ENCODE data around the gene LCN2. TPM values are rescaled to one million over a fixed set of nuclear protein-coding genes. Genes with fewer than 3 reads are reported as not detected.
"Not testable (repeated sequence)": the region's sequence is repeated elsewhere in the genome, so short reads cannot be mapped to it uniquely, and the experiment has no call there.

Gene LCN2
- total RNA-seq, 2 experiments from 2014 or later: not detected

GRCh38 chr9:128127990-128128835, 21.0 kb upstream of the LCN2 start:
- H3K27ac Mint-ChIP-seq: peak overlapping the region; percentile 95
- POLR2A ChIA-PET: interaction anchor here (0.9 to 1.2 kb wide), 8 partner anchors 10 to 242 kb away, joined by 3 to 7 read pairs (median 3); partner anchors contain the start of gene BBLN
- peak; percentile 96 for DNase-seq
- ATAC-seq (ENCODE audit: low read depth): peak; percentile 80
- peaks cover 4% of the 10 kb centered on the region for H3K36me3 Mint-ChIP-seq
- no peaks in the 10 kb centered on the region for H3K9me3 Mint-ChIP-seq
- H3K27me3 Mint-ChIP-seq: peaks cover 18% of the 10 kb centered on the region
- peak overlapping the region; percentile 96 for H3K4me3 Mint-ChIP-seq
- H3K4me1 Mint-ChIP-seq: peaks cover 28% of the 10 kb centered on the region

- Mint-ChIP-seq H3K9me3 (no peaks in the 10 kb centered on the region), H3K4me1 (peaks cover 30% of the 10 kb centered on the region), H3K4me3 (peak overlapping the region; percentile 96), H3K27me3 (peaks cover 25% of the 10 kb centered on the region), H3K27ac (peak overlapping the region; percentile 95), H3K36me3 (no peaks in the 10 kb centered on the region)
- no peak for ATAC-seq (ENCODE audit: low read depth)
- no peak for DNase-seq
- POLR2A ChIA-PET: interaction anchor here (0.9 to 1.2 kb wide), 7 partner anchors 11 to 242 kb away, joined by 3 to 7 read pairs (median 3); partner anchors contain the start of gene BBLN
These were observed 20.2 kb upstream of the LCN2 start for GRCh38 chr9:128128836-128129590.

GRCh38 chr9:128129976-128130590, 19.2 kb upstream of the LCN2 start:
- H3K27ac Mint-ChIP-seq; ATAC-seq (ENCODE audit: low read depth); POLR2A ChIA-PET; H3K9me3 Mint-ChIP-seq; H3K36me3 Mint-ChIP-seq: not testable (repeated sequence)
- H3K4me3 Mint-ChIP-seq: peak overlapping the region; percentile 58
- peaks cover 26% of the 10 kb centered on the region for H3K4me1 Mint-ChIP-seq
- H3K27me3 Mint-ChIP-seq: peaks cover 34% of the 10 kb centered on the region
- DNase-seq: peak; percentile 58

- Mint-ChIP-seq H3K27me3 (peaks cover 36% of the 10 kb centered on the region), H3K4me1 (peaks cover 23% of the 10 kb centered on the region)
- DNase-seq; POLR2A ChIA-PET; H3K4me3 Mint-ChIP-seq; ATAC-seq (ENCODE audit: low read depth); H3K36me3 Mint-ChIP-seq; H3K9me3 Mint-ChIP-seq; H3K27ac Mint-ChIP-seq: not testable (repeated sequence)
These were observed 18.6 kb upstream of the LCN2 start for GRCh38 chr9:128130651-128131050.

- H3K9me3 Mint-ChIP-seq; POLR2A ChIA-PET; ATAC-seq (ENCODE audit: low read depth); H3K27ac Mint-ChIP-seq; DNase-seq; H3K36me3 Mint-ChIP-seq; H3K4me3 Mint-ChIP-seq: not testable (repeated sequence)
- H3K4me1 Mint-ChIP-seq: peaks cover 19% of the 10 kb centered on the region
- peaks cover 38% of the 10 kb centered on the region for H3K27me3 Mint-ChIP-seq
These were observed 17.9 kb upstream of the LCN2 start for GRCh38 chr9:128131346-128131745.

- H3K9me3 Mint-ChIP-seq; DNase-seq; H3K36me3 Mint-ChIP-seq; POLR2A ChIA-PET; H3K27ac Mint-ChIP-seq; H3K4me3 Mint-ChIP-seq; ATAC-seq (ENCODE audit: low read depth): not testable (repeated sequence)
- Mint-ChIP-seq H3K4me1 (peaks cover 18% of the 10 kb centered on the region), H3K27me3 (peaks cover 38% of the 10 kb centered on the region)
These were observed 17.1 kb upstream of the LCN2 start for GRCh38 chr9:128132139-128132538.

- peaks cover 38% of the 10 kb centered on the region for H3K27me3 Mint-ChIP-seq
- POLR2A ChIA-PET: not testable (repeated sequence)
These were observed 13.7 kb upstream of the LCN2 start for GRCh38 chr9:128135561-128135960.

GRCh38 chr9:128136816-128137793, 12.1 kb upstream of the LCN2 start:
- POLR2A ChIA-PET: interaction anchor here (0.6 to 1.6 kb wide), 3 partner anchors 32 to 1458 kb away, joined by 3 to 6 read pairs (median 4); no protein-coding TSS in a partner anchor
- no peak for DNase-seq
- Mint-ChIP-seq H3K4me3 (no peak overlapping the region), H3K27me3 (peaks cover 28% of the 10 kb centered on the region), H3K36me3 (peaks cover 2% of the 10 kb centered on the region), H3K27ac (no peak overlapping the region), H3K9me3 (peaks cover 1% of the 10 kb centered on the region), H3K4me1 (peaks cover 15% of the 10 kb centered on the region)
- no peak for ATAC-seq (ENCODE audit: low read depth)

More at GRCh38 chr9:128135561-128135960, 13.7 kb upstream of the LCN2 start:
- H3K4me1 Mint-ChIP-seq: peaks cover 11% of the 10 kb centered on the region
- not testable (repeated sequence) for ATAC-seq (ENCODE audit: low read depth); H3K9me3 Mint-ChIP-seq; H3K27ac Mint-ChIP-seq; H3K36me3 Mint-ChIP-seq; H3K4me3 Mint-ChIP-seq; DNase-seq

GRCh38 chr9:128138001-128138400, 11.3 kb upstream of the LCN2 start:
- POLR2A ChIA-PET: interaction anchor here (1.6 kb wide), 1 partner anchor 55 kb away, joined by 4 read pairs; no protein-coding TSS in a partner anchor
- Mint-ChIP-seq H3K27me3 (peaks cover 23% of the 10 kb centered on the region), H3K27ac (no peak overlapping the region), H3K9me3 (peaks cover 1% of the 10 kb centered on the region), H3K36me3 (peaks cover 2% of the 10 kb centered on the region), H3K4me1 (peaks cover 14% of the 10 kb centered on the region), H3K4me3 (no peak overlapping the region)
- ATAC-seq (ENCODE audit: low read depth): no peak
- no peak for DNase-seq

- DNase-seq: no peak
- Mint-ChIP-seq H3K4me1 (peaks cover 14% of the 10 kb centered on the region), H3K27me3 (peaks cover 9% of the 10 kb centered on the region), H3K9me3 (peaks cover 1% of the 10 kb centered on the region), H3K27ac (no peak overlapping the region), H3K36me3 (peaks cover 2% of the 10 kb centered on the region), H3K4me3 (no peak overlapping the region)
- POLR2A ChIA-PET: no interaction called here
- ATAC-seq (ENCODE audit: low read depth): no peak
These were observed 9.6 kb upstream of the LCN2 start for GRCh38 chr9:128139621-128140020.

- Mint-ChIP-seq H3K4me1 (peaks cover 9% of the 10 kb centered on the region), H3K27me3 (no peaks in the 10 kb centered on the region), H3K27ac (peak overlapping the region; percentile 93), H3K36me3 (peaks cover 2% of the 10 kb centered on the region), H3K9me3 (peaks cover 1% of the 10 kb centered on the region), H3K4me3 (no peak overlapping the region)
- DNase-seq (no peak), ATAC-seq (ENCODE audit: low read depth) (no peak)
- POLR2A ChIA-PET: interaction anchor here (0.7 to 2.2 kb wide), 4 partner anchors 14 to 20 kb away, joined by 3 to 7 read pairs (median 4); partner anchors contain the start of genes BBLN and PTGES2
These were observed 7.6 kb upstream of the LCN2 start for GRCh38 chr9:128141604-128142003.

- Mint-ChIP-seq H3K27me3 (no peaks in the 10 kb centered on the region), H3K9me3 (peaks cover 1% of the 10 kb centered on the region), H3K27ac (peak overlapping the region; percentile 93), H3K4me3 (peak overlapping the region; percentile 77), H3K4me1 (peaks cover 9% of the 10 kb centered on the region), H3K36me3 (peaks cover 2% of the 10 kb centered on the region)
- ATAC-seq (ENCODE audit: low read depth): peak; percentile 100
- no peak for DNase-seq
- POLR2A ChIA-PET: interaction anchor here (0.7 to 2.2 kb wide), 5 partner anchors 14 to 1462 kb away, joined by 3 to 7 read pairs (median 4); partner anchors contain the start of genes BBLN and PTGES2
These were observed 7.2 kb upstream of the LCN2 start for GRCh38 chr9:128142061-128142460.

All from activated naive CD8-positive, alpha-beta T cell treated with anti-CD3 and anti-CD28 coated beads, Interleukin-2, amount 10 ng/mL, durations not matched to agents 7 days and 5 days (primary cell).